ENCODE measurements around the gene CNTN4.

CNTN4 gene

DNA sequence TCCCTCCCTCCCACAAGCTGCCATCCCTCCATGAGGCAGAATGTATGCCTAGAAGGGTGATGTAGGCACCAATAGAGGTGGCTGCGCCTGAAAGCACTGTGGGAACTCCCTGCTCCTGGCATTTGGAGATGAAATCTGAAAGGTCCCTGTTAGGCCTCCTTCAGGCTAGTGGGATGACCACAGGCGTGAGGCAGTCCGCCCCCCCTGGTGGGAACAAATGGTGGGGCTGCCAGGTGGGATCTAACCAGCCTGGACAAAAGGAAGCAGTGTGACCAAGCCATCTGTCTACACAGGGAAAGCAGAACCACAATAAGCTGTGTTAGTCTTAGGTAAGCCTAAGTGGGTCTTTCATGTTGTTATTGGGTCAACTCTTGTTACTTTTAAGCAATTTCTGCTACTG, 986.2 kb downstream of the CNTN4 start:
- no peak overlapping the region for H3K4me3 ChIP-seq (ENCODE audit: low read depth, low read length, poor library complexity, severe bottlenecking)
- TF ChIP-seq, protein P1, sequence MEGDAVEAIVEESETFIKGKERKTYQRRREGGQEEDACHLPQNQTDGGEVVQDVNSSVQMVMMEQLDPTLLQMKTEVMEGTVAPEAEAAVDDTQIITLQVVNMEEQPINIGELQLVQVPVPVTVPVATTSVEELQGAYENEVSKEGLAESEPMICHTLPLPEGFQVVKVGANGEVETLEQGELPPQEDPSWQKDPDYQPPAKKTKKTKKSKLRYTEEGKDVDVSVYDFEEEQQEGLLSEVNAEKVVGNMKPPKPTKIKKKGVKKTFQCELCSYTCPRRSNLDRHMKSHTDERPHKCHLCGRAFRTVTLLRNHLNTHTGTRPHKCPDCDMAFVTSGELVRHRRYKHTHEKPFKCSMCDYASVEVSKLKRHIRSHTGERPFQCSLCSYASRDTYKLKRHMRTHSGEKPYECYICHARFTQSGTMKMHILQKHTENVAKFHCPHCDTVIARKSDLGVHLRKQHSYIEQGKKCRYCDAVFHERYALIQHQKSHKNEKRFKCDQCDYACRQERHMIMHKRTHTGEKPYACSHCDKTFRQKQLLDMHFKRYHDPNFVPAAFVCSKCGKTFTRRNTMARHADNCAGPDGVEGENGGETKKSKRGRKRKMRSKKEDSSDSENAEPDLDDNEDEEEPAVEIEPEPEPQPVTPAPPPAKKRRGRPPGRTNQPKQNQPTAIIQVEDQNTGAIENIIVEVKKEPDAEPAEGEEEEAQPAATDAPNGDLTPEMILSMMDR (IDR thresholded peaks at IDR 0.05; ENCODE audit: low read length), result no peak
- no peak for TF ChIP-seq EZH2 (IDR thresholded peaks at IDR 0.05; ENCODE audit: borderline replicate concordance, low read length)
- H3K4me2 ChIP-seq (ENCODE audit: low read length), result no peak overlapping the region
- no peaks in the 10 kb centered on the region for H3K9me3 ChIP-seq (ENCODE audit: low read length)
- H3F3A ChIP-seq (ENCODE audit: insufficient read depth, low read length), result no peaks in the 10 kb centered on the region
- no peaks in the 10 kb centered on the region for H4K20me1 ChIP-seq (ENCODE audit: insufficient read depth, low read length)
- H3K27ac ChIP-seq (ENCODE audit: low read depth, low read length, poor library complexity, severe bottlenecking), result no peak overlapping the region
- no peaks in the 10 kb centered on the region for H3K27me3 ChIP-seq (ENCODE audit: insufficient read depth, low read length)
- H3K9me2 ChIP-seq (ENCODE audit: low read depth, low read length), result no peaks in the 10 kb centered on the region
- no peak overlapping the region for H2AFZ ChIP-seq (ENCODE audit: low read length)
- H3K79me2 ChIP-seq (ENCODE audit: insufficient read depth, low read length), result no peaks in the 10 kb centered on the region
- H3K4me1 ChIP-seq (ENCODE audit: insufficient read depth, low read length, severe bottlenecking), result no peaks in the 10 kb centered on the region
- no peak overlapping the region for H3K9ac ChIP-seq (ENCODE audit: low read length)
- H3K36me3 ChIP-seq (ENCODE audit: insufficient read depth, low read length), result no peaks in the 10 kb centered on the region

DNA sequence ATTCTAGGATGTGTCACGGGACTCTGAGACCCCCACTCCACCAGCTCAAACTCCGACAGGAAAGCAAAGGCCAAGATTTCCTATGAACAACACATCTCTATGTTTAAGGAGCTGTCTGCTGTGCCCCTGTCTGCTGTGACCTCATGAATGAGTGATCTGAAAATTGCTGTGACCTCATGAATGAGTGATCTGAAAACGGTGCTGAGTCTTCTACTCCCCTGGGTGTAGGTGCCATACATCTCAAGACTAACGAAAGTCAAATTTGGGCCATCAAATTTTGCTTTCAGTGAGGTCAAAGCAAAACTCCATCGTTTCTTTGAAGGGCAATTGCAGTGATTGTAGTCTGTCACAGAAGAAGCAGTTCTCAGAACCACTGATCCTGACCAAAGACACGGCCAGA, 987.1 kb downstream of the CNTN4 start:
- H3K4me2 ChIP-seq (ENCODE audit: low read length), result no peak overlapping the region
- TF ChIP-seq EZH2 (IDR thresholded peaks at IDR 0.05; ENCODE audit: borderline replicate concordance, low read length), result no peak
- TF ChIP-seq, protein P1 (IDR thresholded peaks at IDR 0.05; ENCODE audit: low read length), result no peak
- H3K79me2 ChIP-seq (ENCODE audit: insufficient read depth, low read length), result no peaks in the 10 kb centered on the region
- no peak overlapping the region for H3K27ac ChIP-seq (ENCODE audit: low read depth, low read length, poor library complexity, severe bottlenecking)
- H2AFZ ChIP-seq (ENCODE audit: low read length), result no peak overlapping the region
- no peaks in the 10 kb centered on the region for H3K36me3 ChIP-seq (ENCODE audit: insufficient read depth, low read length)
- H3K9ac ChIP-seq (ENCODE audit: low read length), result no peak overlapping the region
- H3K4me3 ChIP-seq (ENCODE audit: low read depth, low read length, poor library complexity, severe bottlenecking), result no peak overlapping the region
- no peaks in the 10 kb centered on the region for H3K27me3 ChIP-seq (ENCODE audit: insufficient read depth, low read length)
- no peaks in the 10 kb centered on the region for H3K9me3 ChIP-seq (ENCODE audit: low read length)
- H3K4me1 ChIP-seq (ENCODE audit: insufficient read depth, low read length, severe bottlenecking), result no peaks in the 10 kb centered on the region
- H4K20me1 ChIP-seq (ENCODE audit: insufficient read depth, low read length), result no peaks in the 10 kb centered on the region
- H3K9me2 ChIP-seq (ENCODE audit: low read depth, low read length), result no peaks in the 10 kb centered on the region
- H3F3A ChIP-seq (ENCODE audit: insufficient read depth, low read length), result no peaks in the 10 kb centered on the region

DNA sequence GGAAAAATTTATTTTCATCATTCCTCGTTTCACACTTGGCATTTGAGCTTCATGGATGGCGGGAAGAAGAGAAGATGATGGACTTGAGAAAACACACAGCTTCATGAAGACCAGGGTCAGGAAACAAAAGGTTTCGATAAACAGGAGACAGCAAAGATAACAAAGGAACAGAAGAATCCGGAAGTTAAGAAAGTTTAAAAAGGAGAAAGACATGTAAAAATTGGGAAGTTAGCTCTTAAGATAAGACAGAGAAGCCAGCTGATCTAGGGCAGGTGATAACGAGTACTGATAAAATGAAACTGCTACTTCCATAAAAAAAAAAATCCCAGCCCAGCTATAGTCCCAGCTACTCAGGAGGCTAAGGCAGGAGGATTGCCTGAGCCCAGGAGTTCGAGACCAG, 987.6 kb downstream of the CNTN4 start:
- Histone ChIP-seq H4K20me1 (ENCODE audit: insufficient read depth, low read length) (no peaks in the 10 kb centered on the region), H3K4me3 (ENCODE audit: low read depth, low read length, poor library complexity, severe bottlenecking) (no peak overlapping the region), H3F3A (ENCODE audit: insufficient read depth, low read length) (no peaks in the 10 kb centered on the region), H3K4me2 (ENCODE audit: low read length) (no peak overlapping the region), H3K36me3 (ENCODE audit: insufficient read depth, low read length) (no peaks in the 10 kb centered on the region), H3K79me2 (ENCODE audit: insufficient read depth, low read length) (no peaks in the 10 kb centered on the region), H3K27me3 (ENCODE audit: insufficient read depth, low read length) (no peaks in the 10 kb centered on the region), H3K9me2 (ENCODE audit: low read depth, low read length) (no peaks in the 10 kb centered on the region), H3K27ac (ENCODE audit: low read depth, low read length, poor library complexity, severe bottlenecking) (no peak overlapping the region), H3K4me1 (ENCODE audit: insufficient read depth, low read length, severe bottlenecking) (no peaks in the 10 kb centered on the region), H3K9ac (ENCODE audit: low read length) (no peak overlapping the region), H3K9me3 (ENCODE audit: low read length) (no peaks in the 10 kb centered on the region), H2AFZ (ENCODE audit: low read length) (no peak overlapping the region)
- TF ChIP-seq EZH2 (IDR thresholded peaks at IDR 0.05; ENCODE audit: borderline replicate concordance, low read length), result no peak
- TF ChIP-seq, protein P1 (IDR thresholded peaks at IDR 0.05; ENCODE audit: low read length), result no peak
